Neural cell (in vitro differentiated cells): Measurements from ENCODE around the gene PBX3. TPM values are rescaled to one million over a fixed set of nuclear protein-coding genes. Genes with fewer than 3 reads are reported as not detected.

ENCODE experiments used
- H2AFZ ChIP-seq: fragments of 200-600, 300-800 bp; sonication (generic), shearing (Covaris generic); 2 replicates; pipeline ENCODE4 v1.6.0; 2014; ENCODE audit warnings: low read depth, mild to moderate bottlenecking, antibody characterized with exemption, low read length, moderate library complexity
- H3F3A ChIP-seq: fragments of 200-600 bp; shearing (Covaris generic); 2 replicates; pipeline ENCODE4 v1.6.1; 2016; ENCODE audit warnings: mild to moderate bottlenecking, moderate library complexity, mixed read lengths, antibody characterized with exemption, low read length; ENCODE audit not compliant: insufficient read depth, poor library complexity, severe bottlenecking
- H3K27ac ChIP-seq: fragments of 200-600, 300-800 bp; sonication (generic), shearing (Covaris generic); 2 replicates; pipeline ENCODE4 v1.5.1; 2014; ENCODE audit warnings: mild to moderate bottlenecking, low read length, moderate library complexity
- H3K27me3 ChIP-seq: fragments of 300-800, 200-600 bp; sonication (generic), shearing (Covaris generic); 2 replicates; pipeline ENCODE4 v1.6.0; 2014; ENCODE audit warnings: mild to moderate bottlenecking, low read depth, low read length, moderate library complexity; ENCODE audit not compliant: insufficient read depth
- H3K36me3 ChIP-seq: fragments of 300-800, 200-600 bp; sonication (generic), shearing (Covaris generic); 2 replicates; pipeline ENCODE4 v1.5.1; 2014; ENCODE audit warnings: mild to moderate bottlenecking, antibody characterized with exemption, low read length, moderate library complexity; ENCODE audit not compliant: insufficient read depth
- H3K4me2 ChIP-seq: fragments of 300-800, 200-600 bp; sonication (generic), shearing (Covaris generic); 2 replicates; pipeline ENCODE4 v1.6.0; 2014; ENCODE audit warnings: mild to moderate bottlenecking, low read length
- H3K4me3 ChIP-seq: fragments of 300-800, 200-600 bp; sonication (generic), shearing (Covaris generic); 2 replicates; pipeline ENCODE4 v1.5.1; 2014; ENCODE audit warnings: mild to moderate bottlenecking, low read length, moderate library complexity
- H3K79me2 ChIP-seq: fragments of 200-600 bp; shearing (Covaris generic); replicated peaks from 2 replicates; pipeline ENCODE4 v1.6.0; 2014; ENCODE audit warnings: mild to moderate bottlenecking, low read length, moderate library complexity; ENCODE audit not compliant: insufficient read depth
- H3K9ac ChIP-seq: fragments of 300-800, 200-600 bp; sonication (generic), shearing (Covaris generic); 2 replicates; pipeline ENCODE4 v1.6.1; 2016; ENCODE audit warnings: mild to moderate bottlenecking, low read length, mixed read lengths
- H3K9me2 ChIP-seq: fragments of 200-600 bp; shearing (Covaris generic); 2 replicates; pipeline ENCODE4 v1.6.1; 2016; ENCODE audit warnings: mild to moderate bottlenecking, low read length, mixed read lengths; ENCODE audit not compliant: insufficient read depth
- H3K9me3 ChIP-seq: fragments of 200-600, 300-800 bp; sonication (generic), shearing (Covaris generic); 2 replicates; pipeline ENCODE4 v1.6.1; 2016; ENCODE audit warnings: mild to moderate bottlenecking, mixed run types, low read length, moderate library complexity, mixed read lengths
- H4K20me1 ChIP-seq: fragments of 200-600 bp; shearing (Covaris generic); 2 replicates; pipeline ENCODE4 v1.6.1; 2016; ENCODE audit warnings: mild to moderate bottlenecking, mixed run types; ENCODE audit not compliant: insufficient read depth
- EP300 ChIP-seq: fragments of 450-650 bp; conservative IDR thresholded peaks from 2 replicates; pipeline ENCODE4 v1.6.1; 2014; ENCODE audit warnings: antibody characterized with exemption, mild to moderate bottlenecking, moderate library complexity; ENCODE audit not compliant: poor library complexity, severe bottlenecking
- EZH2 ChIP-seq: fragments of 200-600, 300-800 bp; shearing (Covaris generic), sonication (generic); IDR thresholded peaks from 2 replicates; pipeline ENCODE4 v1.6.1; 2014; ENCODE audit warnings: antibody characterized with exemption, low read length, borderline replicate concordance, mild to moderate bottlenecking; ENCODE audit not compliant: insufficient read depth, poor library complexity, severe bottlenecking
- MXI1 ChIP-seq: fragments of 450-650 bp; conservative IDR thresholded peaks from 2 replicates; pipeline ENCODE4 v1.6.1; 2014; ENCODE audit warnings: antibody characterized with exemption, mild to moderate bottlenecking; ENCODE audit not compliant: poor library complexity, severe bottlenecking
- POLR2AphosphoS5 ChIP-seq: IDR thresholded peaks from 2 replicates; pipeline ENCODE4 v1.6.1; 2012
- RAD21 ChIP-seq: fragments of 450-650 bp; conservative IDR thresholded peaks from 2 replicates; pipeline ENCODE4 v1.6.1; 2014; ENCODE audit warnings: antibody characterized with exemption, mild to moderate bottlenecking, moderate library complexity
- SMC3 ChIP-seq: fragments of 450-650 bp; conservative IDR thresholded peaks from 2 replicates; pipeline ENCODE4 v1.6.1; 2014; ENCODE audit warnings: antibody characterized with exemption, mild to moderate bottlenecking, moderate library complexity; ENCODE audit not compliant: poor library complexity
- TAF1 ChIP-seq: IDR thresholded peaks from 2 replicates; pipeline ENCODE4 v1.6.1; 2012; ENCODE audit warnings: low read depth
- polyA plus RNA-seq: library from polyadenylated mRNA; depleted of rRNA; stranded (reverse); fragments of >200 nt; gene quantifications from 2 replicates; pipeline ENCODE4 v1.2.3, GENCODE V29; 2014
- TF ChIP-seq, protein P1 (sequence below): IDR thresholded peaks from 2 replicates; pipeline ENCODE4 v1.6.1; 2012; ENCODE audit warnings: borderline replicate concordance
- TF ChIP-seq, protein P2 (sequence below): fragments of 450-650 bp; IDR thresholded peaks from 2 replicates; pipeline ENCODE4 v1.5.1; 2014; ENCODE audit warnings: antibody characterized with exemption, mild to moderate bottlenecking, moderate library complexity; ENCODE audit not compliant: poor library complexity, severe bottlenecking

PBX3 gene
- polyA plus RNA-seq, 1 donor from 2014 or later = 398 TPM

GRCh38 chr9:125995006-125995405 is 247.8 kb downstream of the PBX3 start:
- Histone ChIP-seq H3F3A (no peaks in the 10 kb centered on the region), H3K27ac (no peak overlapping the region), H3K9me3 (no peaks in the 10 kb centered on the region), H4K20me1 (no peaks in the 10 kb centered on the region), H3K9ac (no peak overlapping the region), H3K27me3 (no peaks in the 10 kb centered on the region), H2AFZ (no peak overlapping the region), H3K36me3 (no peaks in the 10 kb centered on the region), H3K4me3 (no peak overlapping the region), H3K9me2 (no peaks in the 10 kb centered on the region), H3K79me2 (no peaks in the 10 kb centered on the region), H3K4me2 (no peak overlapping the region)
- no peak for TF ChIP-seq MXI1
- TF ChIP-seq TAF1 = no peak
- TF ChIP-seq POLR2AphosphoS5 = no peak
- TF ChIP-seq EP300 = no peak
- TF ChIP-seq, protein P1, sequence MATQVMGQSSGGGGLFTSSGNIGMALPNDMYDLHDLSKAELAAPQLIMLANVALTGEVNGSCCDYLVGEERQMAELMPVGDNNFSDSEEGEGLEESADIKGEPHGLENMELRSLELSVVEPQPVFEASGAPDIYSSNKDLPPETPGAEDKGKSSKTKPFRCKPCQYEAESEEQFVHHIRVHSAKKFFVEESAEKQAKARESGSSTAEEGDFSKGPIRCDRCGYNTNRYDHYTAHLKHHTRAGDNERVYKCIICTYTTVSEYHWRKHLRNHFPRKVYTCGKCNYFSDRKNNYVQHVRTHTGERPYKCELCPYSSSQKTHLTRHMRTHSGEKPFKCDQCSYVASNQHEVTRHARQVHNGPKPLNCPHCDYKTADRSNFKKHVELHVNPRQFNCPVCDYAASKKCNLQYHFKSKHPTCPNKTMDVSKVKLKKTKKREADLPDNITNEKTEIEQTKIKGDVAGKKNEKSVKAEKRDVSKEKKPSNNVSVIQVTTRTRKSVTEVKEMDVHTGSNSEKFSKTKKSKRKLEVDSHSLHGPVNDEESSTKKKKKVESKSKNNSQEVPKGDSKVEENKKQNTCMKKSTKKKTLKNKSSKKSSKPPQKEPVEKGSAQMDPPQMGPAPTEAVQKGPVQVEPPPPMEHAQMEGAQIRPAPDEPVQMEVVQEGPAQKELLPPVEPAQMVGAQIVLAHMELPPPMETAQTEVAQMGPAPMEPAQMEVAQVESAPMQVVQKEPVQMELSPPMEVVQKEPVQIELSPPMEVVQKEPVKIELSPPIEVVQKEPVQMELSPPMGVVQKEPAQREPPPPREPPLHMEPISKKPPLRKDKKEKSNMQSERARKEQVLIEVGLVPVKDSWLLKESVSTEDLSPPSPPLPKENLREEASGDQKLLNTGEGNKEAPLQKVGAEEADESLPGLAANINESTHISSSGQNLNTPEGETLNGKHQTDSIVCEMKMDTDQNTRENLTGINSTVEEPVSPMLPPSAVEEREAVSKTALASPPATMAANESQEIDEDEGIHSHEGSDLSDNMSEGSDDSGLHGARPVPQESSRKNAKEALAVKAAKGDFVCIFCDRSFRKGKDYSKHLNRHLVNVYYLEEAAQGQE = no peak
- TF ChIP-seq RAD21 = no peak
- TF ChIP-seq SMC3 = no peak
- TF ChIP-seq, protein P2, sequence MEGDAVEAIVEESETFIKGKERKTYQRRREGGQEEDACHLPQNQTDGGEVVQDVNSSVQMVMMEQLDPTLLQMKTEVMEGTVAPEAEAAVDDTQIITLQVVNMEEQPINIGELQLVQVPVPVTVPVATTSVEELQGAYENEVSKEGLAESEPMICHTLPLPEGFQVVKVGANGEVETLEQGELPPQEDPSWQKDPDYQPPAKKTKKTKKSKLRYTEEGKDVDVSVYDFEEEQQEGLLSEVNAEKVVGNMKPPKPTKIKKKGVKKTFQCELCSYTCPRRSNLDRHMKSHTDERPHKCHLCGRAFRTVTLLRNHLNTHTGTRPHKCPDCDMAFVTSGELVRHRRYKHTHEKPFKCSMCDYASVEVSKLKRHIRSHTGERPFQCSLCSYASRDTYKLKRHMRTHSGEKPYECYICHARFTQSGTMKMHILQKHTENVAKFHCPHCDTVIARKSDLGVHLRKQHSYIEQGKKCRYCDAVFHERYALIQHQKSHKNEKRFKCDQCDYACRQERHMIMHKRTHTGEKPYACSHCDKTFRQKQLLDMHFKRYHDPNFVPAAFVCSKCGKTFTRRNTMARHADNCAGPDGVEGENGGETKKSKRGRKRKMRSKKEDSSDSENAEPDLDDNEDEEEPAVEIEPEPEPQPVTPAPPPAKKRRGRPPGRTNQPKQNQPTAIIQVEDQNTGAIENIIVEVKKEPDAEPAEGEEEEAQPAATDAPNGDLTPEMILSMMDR = no peak
- no peak for TF ChIP-seq EZH2

DNA sequence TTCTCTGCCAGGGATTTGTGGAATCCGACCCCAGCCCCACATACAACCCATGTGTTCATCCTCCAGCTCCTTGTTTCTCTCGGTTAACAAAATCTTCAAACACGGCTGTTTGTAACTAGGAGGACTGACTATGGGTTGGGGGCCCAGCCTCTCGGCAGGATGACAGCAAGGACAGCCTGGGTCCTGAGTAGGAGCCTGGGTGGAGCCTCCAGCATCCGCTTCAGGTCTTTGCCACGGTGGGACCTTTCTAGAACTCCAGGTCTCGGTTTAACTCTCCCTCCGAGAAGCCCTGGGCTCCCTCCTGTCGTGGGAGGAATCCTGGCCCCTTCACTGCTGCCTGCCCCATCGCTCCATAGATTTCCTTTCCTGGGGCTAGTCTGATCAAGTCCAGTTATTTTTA is 248.5 kb downstream of the PBX3 start:
- H2AFZ ChIP-seq = no peak overlapping the region
- H3K9me2 ChIP-seq = no peaks in the 10 kb centered on the region
- no peak overlapping the region for H3K27ac ChIP-seq
- H3K4me3 ChIP-seq = no peak overlapping the region
- H3K4me2 ChIP-seq = no peak overlapping the region
- no peaks in the 10 kb centered on the region for H3F3A ChIP-seq
- no peaks in the 10 kb centered on the region for H3K27me3 ChIP-seq
- no peak overlapping the region for H3K9ac ChIP-seq
- H3K79me2 ChIP-seq = no peaks in the 10 kb centered on the region
- no peaks in the 10 kb centered on the region for H3K9me3 ChIP-seq
- H4K20me1 ChIP-seq = no peaks in the 10 kb centered on the region
- H3K36me3 ChIP-seq = no peaks in the 10 kb centered on the region
- TF ChIP-seq TAF1 (no peak), EP300 (no peak), SMC3 (no peak), MXI1 (no peak), EZH2 (no peak), RAD21 (no peak), POLR2AphosphoS5 (no peak)
- TF ChIP-seq, protein P2 = no peak
- TF ChIP-seq, protein P1 = no peak
